ENCODE results near the gene HPCAL1.

GRCh38 chr2:10355471-10356438 lies 53.1 kb downstream of the HPCAL1 start:
- TF ChIP-seq TCF12 (IDR thresholded peaks at IDR 0.05; ENCODE audit: low read depth, low read length): no peak
- TF ChIP-seq CREB1 (IDR thresholded peaks at IDR 0.05; ENCODE audit: low read depth): no peak
- TF ChIP-seq CTCF (IDR thresholded peaks at IDR 0.05 in 2 of 3, conservative IDR thresholded peaks at IDR 0.05 in 1 of 3; ENCODE audit: control insufficient read depth in 2 of 3, extremely low read depth in 1 of 3, insufficient read depth in 1 of 3, low read depth in 3 of 3, low read length in 3 of 3): no peak
- no peak for TF ChIP-seq ELK1 (IDR thresholded peaks at IDR 0.05; ENCODE audit: low read depth, low read length)
- no peak for TF ChIP-seq POLR2A (IDR thresholded peaks at IDR 0.05; ENCODE audit: low read depth, low read length)
- no peak for TF ChIP-seq CHD2 (IDR thresholded peaks at IDR 0.05; ENCODE audit: borderline replicate concordance, low read depth, low read length)
- no peak for TF ChIP-seq ESRRA (IDR thresholded peaks at IDR 0.05; ENCODE audit: low read length)
- no peak for TF ChIP-seq MXI1 (IDR thresholded peaks at IDR 0.05; ENCODE audit: low read depth, low read length)
- no peak for TF ChIP-seq ZNF24 (IDR thresholded peaks at IDR 0.05)
